K562 (cell line): ENCODE data around the gene ELOVL5. TPM values are rescaled to one million over a fixed set of nuclear protein-coding genes. Genes with fewer than 3 reads are reported as not detected.
A peak's percentile ranks its signal among the peaks of the same experiment; 100 is the strongest.

ENCODE experiments used
- CEBPG ChIP-seq, 3 experiments: fragments of 200-800 bp in 1 of 3; sonication (Bioruptor generic) in 1 of 3; sonication (generic) in 1 of 3; formaldehyde crosslinking in 1 of 3; IDR thresholded peaks in 2 of 3; conservative IDR thresholded peaks in 1 of 3; 2 replicates each; pipeline versions ENCODE4 v1.6.1 to v1.8.0; 2016 to 2022; ENCODE audit warnings: missing compliant biosample characterization in 2 of 3, missing genetic modification characterization in 2 of 3, mild to moderate bottlenecking in 1 of 3, missing genetic modification reagents in 1 of 3
- CREB5 ChIP-seq: fragments of 250-450 bp; sonication (Bioruptor Pico); IDR thresholded peaks from 2 replicates; pipeline ENCODE4 v1.5.0; 2020; ENCODE audit warnings: mild to moderate bottlenecking
- FOXP1 ChIP-seq: sonication (generic); formaldehyde crosslinking; IDR thresholded peaks from 2 replicates; pipeline ENCODE4 v1.8.0; 2022; ENCODE audit warnings: mild to moderate bottlenecking, missing genetic modification reagents
- JUND ChIP-seq, 2 experiments: IDR thresholded peaks; 2 replicates in 1 of 2; 3 replicates in 1 of 2; pipeline ENCODE4 v1.6.1; 2011; ENCODE audit warnings: borderline replicate concordance in 2 of 2, low read depth in 2 of 2, low read length in 2 of 2, improper control_type of control experiment in 1 of 2, missing biosample characterization in 1 of 2, missing genetic modification characterization in 1 of 2, missing genetic modification reagents in 1 of 2
- MNT ChIP-seq, 2 experiments: fragments of 450-650 bp; conservative IDR thresholded peaks; 2 replicates each; pipeline ENCODE4 v1.6.1; 2017; ENCODE audit warnings: mild to moderate bottlenecking in 2 of 2, moderate library complexity in 2 of 2
- NR3C1 ChIP-seq: sonication (generic); formaldehyde crosslinking; IDR thresholded peaks from 2 replicates; pipeline ENCODE4 v1.8.1; 2022; ENCODE audit warnings: missing genetic modification reagents
- POLR2H ChIP-seq: IDR thresholded peaks from 2 replicates; pipeline ENCODE4 v1.6.1; 2016; ENCODE audit warnings: missing genetic modification characterization, low read depth, mild to moderate bottlenecking, control low read depth, missing compliant biosample characterization, moderate library complexity
- PTTG1 ChIP-seq: fragments of 450-650 bp; IDR thresholded peaks from 2 replicates; pipeline ENCODE4 v1.6.1; 2016; ENCODE audit warnings: low read depth, mild to moderate bottlenecking, missing genetic modification characterization, missing compliant biosample characterization
- SNAPC5 ChIP-seq: fragments of 250-450 bp; sonication (Bioruptor Pico); IDR thresholded peaks from 2 replicates; pipeline ENCODE4 v1.8.0; 2021; ENCODE audit warnings: moderate library complexity, mild to moderate bottlenecking, inconsistent platforms
- YBX1 ChIP-seq: fragments of 450-650 bp; IDR thresholded peaks from 2 replicates; pipeline ENCODE4 v1.7.1; 2016; ENCODE audit warnings: mild to moderate bottlenecking
- ZNF121 ChIP-seq: sonication (generic); formaldehyde crosslinking; conservative IDR thresholded peaks from 2 replicates; pipeline ENCODE4 v1.8.0; 2022; ENCODE audit warnings: missing genetic modification reagents
- ZNF143 ChIP-seq: sonication (generic); formaldehyde crosslinking; IDR thresholded peaks from 2 replicates; pipeline ENCODE4 v1.9.0; 2022; ENCODE audit warnings: mild to moderate bottlenecking, missing genetic modification reagents
- ZNF318 ChIP-seq, 2 experiments: fragments of 450-650 bp; IDR thresholded peaks; 2 replicates each; pipeline ENCODE4 v1.6.1; 2016; ENCODE audit warnings: mild to moderate bottlenecking in 2 of 2, borderline replicate concordance in 1 of 2, low read depth in 1 of 2, moderate library complexity in 1 of 2
- ZNF766 ChIP-seq: fragments of 200-800 bp; sonication (Bioruptor generic); conservative IDR thresholded peaks from 2 replicates; pipeline ENCODE4 v1.6.1; 2016; ENCODE audit warnings: missing genetic modification characterization, missing compliant biosample characterization
- polyA plus RNA-seq, 8 experiments: library from polyadenylated mRNA; depleted of rRNA in 4 of 8; stranded (reverse) in 5 of 8; unstranded in 3 of 8; fragments of >200 nt; fragmentation: Nextera tagmentation in 2 of 8; fragmentation: Illumina TruSeq in 1 of 8; extraction: Ambion mirVana in 2 of 8; extraction: Trizol in 1 of 8; gene quantifications; 2 replicates each; pipeline versions ENCODE4 v1.2.1 to v1.2.3, GENCODE V29; 2011 to 2014; ENCODE audit warnings: inconsistent platforms in 1 of 8, missing spikeins in 1 of 8
- total RNA-seq, 7 experiments: library from RNA; depleted of rRNA in 6 of 7; stranded (reverse); fragments of >200 nt in 6 of 7; fragmentation: Illumina TruSeq in 2 of 7; extraction: Trizol in 2 of 7; gene quantifications; 2 replicates each; pipeline versions ENCODE4 v1.2.1 to v1.2.3, GENCODE V29; 2011 to 2021; ENCODE audit warnings: low replicate concordance in 1 of 7

Gene ELOVL5
- total and polyA plus RNA-seq, 9 of the 15 experiments (the other 6 are each of a cell fraction or from before 2014, with no cell fraction given) = 70.6 to 245 (median 132) TPM

- TF ChIP-seq ZNF318 (IDR thresholded peaks at IDR 0.05; ENCODE audit: borderline replicate concordance in 1 of 2, low read depth in 1 of 2) = no peak
- no peak for TF ChIP-seq CEBPG (CRISPR knock-in tag; IDR thresholded peaks at IDR 0.05)
- TF ChIP-seq CEBPG (tag; conservative IDR thresholded peaks at IDR 0.05 in 1 of 2, IDR thresholded peaks at IDR 0.05 in 1 of 2) = peak in 1 of 2 experiments; percentile 18; a peak in 1 of 4 replicates
- 0 out of 2 replicates have a peak, but pooled peaks have one; percentile 47 for TF ChIP-seq ZNF766
- peak; percentile 93 for TF ChIP-seq JUND (IDR thresholded peaks at IDR 0.05; ENCODE audit: borderline replicate concordance, low read depth, low read length)
- peak; percentile 92; the same call in 2 of the 3 replicates for TF ChIP-seq JUND (tag; IDR thresholded peaks at IDR 0.05; ENCODE audit: borderline replicate concordance, low read depth, low read length)
- TF ChIP-seq NR3C1 = no peak
- TF ChIP-seq PTTG1 = no peak
- TF ChIP-seq CREB5 (CRISPR knock-in tag) = no peak
- TF ChIP-seq SNAPC5 (CRISPR knock-in tag) = no peak
- no peak for TF ChIP-seq POLR2H
- TF ChIP-seq YBX1 = no peak
- TF ChIP-seq ZNF121 (CRISPR knock-in tag) = no peak
- TF ChIP-seq FOXP1 (CRISPR knock-in tag) = no peak
- 0 out of 4 replicates have a peak, but pooled peaks of 1 of the 2 experiments have one; percentile 26 for TF ChIP-seq MNT (conservative IDR thresholded peaks at IDR 0.05)
- no peak for TF ChIP-seq ZNF143 (CRISPR knock-in tag)
Measured at GRCh38 chr6:53313784-53314400, 34.9 kb downstream of the ELOVL5 start (continued).
